Measurements from ENCODE around the gene GRM7. TPM values are rescaled to one million over a fixed set of nuclear protein-coding genes. Genes with fewer than 3 reads are reported as not detected.
A peak's percentile ranks its signal among the peaks of the same experiment; 100 is the strongest.

The GRM7 gene
- total and polyA plus RNA-seq, 2 donors (not counting 1 experiment from before 2014, with no cell fraction given): not detected

- no peak for DNase-seq (ENCODE audit: low read depth in 2 of 2)
- Histone ChIP-seq H3K9me3 (ENCODE audit: control insufficient read depth, insufficient read depth, low read depth, low read length) (no peaks in the 10 kb centered on the region), H3K4me3 (replicated peaks in 1 of 4; ENCODE audit: control extremely low read depth in 1 of 4, insufficient read depth in 1 of 4, low read depth in 3 of 4, low read length in 4 of 4) (no peak overlapping the region), H3K36me3 (ENCODE audit: control insufficient read depth, insufficient read depth, low read length) (no peaks in the 10 kb centered on the region), H3K27me3 (ENCODE audit: control insufficient read depth, insufficient read depth, low read length) (no peaks in the 10 kb centered on the region), H3K9ac (ENCODE audit: insufficient read depth, low read length) (no peak overlapping the region), H3K4me2 (ENCODE audit: extremely low read depth, insufficient read depth, low read length) (no peak overlapping the region), H2AFZ (ENCODE audit: low read length) (no peak overlapping the region), H4K20me1 (ENCODE audit: control insufficient read depth, extremely low read depth, insufficient read depth, low read length) (no peaks in the 10 kb centered on the region), H3K79me2 (ENCODE audit: control insufficient read depth, insufficient read depth, low read length) (no peaks in the 10 kb centered on the region), H3K27ac (ENCODE audit: insufficient read depth, low read length) (no peak overlapping the region), H3K4me1 (ENCODE audit: control insufficient read depth, extremely low read depth, insufficient read depth, low read length) (no peaks in the 10 kb centered on the region)
- TF ChIP-seq CTCF (conservative IDR thresholded peaks at IDR 0.05 in 1 of 2, IDR thresholded peaks at IDR 0.05 in 1 of 2; ENCODE audit: low read depth in 1 of 2, low read length in 2 of 2) (no peak), EZH2 (IDR thresholded peaks at IDR 0.05; ENCODE audit: low read length, missing control alignments) (no peak)
Measured at GRCh38 chr3:7288133-7288532, 427.2 kb downstream of the GRM7 start.

DNA sequence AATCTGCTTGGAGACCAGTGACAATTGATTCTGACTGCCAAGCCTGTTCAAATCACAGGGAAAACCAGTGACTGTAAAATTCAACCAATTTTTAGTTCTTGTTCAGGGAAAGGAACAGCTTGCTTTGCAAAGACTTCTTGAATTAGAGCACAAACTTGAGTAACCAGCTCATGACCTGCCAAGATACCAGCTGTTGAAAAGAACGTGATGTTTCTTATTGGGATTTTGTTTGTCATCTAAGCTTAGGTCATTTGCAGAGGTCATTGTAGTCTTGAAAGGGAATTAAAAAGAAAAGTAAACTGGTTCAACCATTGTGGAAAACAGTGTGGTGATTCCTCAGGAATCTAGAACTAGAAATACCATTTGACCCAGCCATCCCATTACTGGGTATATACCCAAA is 428.2 kb downstream of the GRM7 start:
- Histone ChIP-seq H3K79me2 (ENCODE audit: control insufficient read depth, insufficient read depth, low read length) (no peaks in the 10 kb centered on the region), H3K36me3 (ENCODE audit: control insufficient read depth, insufficient read depth, low read length) (no peaks in the 10 kb centered on the region), H3K4me2 (ENCODE audit: extremely low read depth, insufficient read depth, low read length) (no peak overlapping the region), H2AFZ (ENCODE audit: low read length) (no peak overlapping the region), H3K27me3 (ENCODE audit: control insufficient read depth, insufficient read depth, low read length) (no peaks in the 10 kb centered on the region), H3K27ac (ENCODE audit: insufficient read depth, low read length) (no peak overlapping the region), H4K20me1 (ENCODE audit: control insufficient read depth, extremely low read depth, insufficient read depth, low read length) (no peaks in the 10 kb centered on the region), H3K4me3 (replicated peaks in 1 of 4; ENCODE audit: control extremely low read depth in 1 of 4, insufficient read depth in 1 of 4, low read depth in 3 of 4, low read length in 4 of 4) (no peak overlapping the region), H3K4me1 (ENCODE audit: control insufficient read depth, extremely low read depth, insufficient read depth, low read length) (no peaks in the 10 kb centered on the region), H3K9ac (ENCODE audit: insufficient read depth, low read length) (no peak overlapping the region), H3K9me3 (ENCODE audit: control insufficient read depth, insufficient read depth, low read depth, low read length) (no peaks in the 10 kb centered on the region)
- TF ChIP-seq EZH2 (IDR thresholded peaks at IDR 0.05; ENCODE audit: low read length, missing control alignments) (no peak), CTCF (conservative IDR thresholded peaks at IDR 0.05 in 1 of 2, IDR thresholded peaks at IDR 0.05 in 1 of 2; ENCODE audit: low read depth in 1 of 2, low read length in 2 of 2) (no peak)
- DNase-seq (ENCODE audit: low read depth in 2 of 2): peak in 1 of 2 donors; percentile 37

GRCh38 chr3:7290077-7290825 is 429.3 kb downstream of the GRM7 start:
- DNase-seq (ENCODE audit: low read depth in 2 of 2): peak; percentile 19 to 68
- no peaks in the 10 kb centered on the region for H3K4me1 ChIP-seq (ENCODE audit: control insufficient read depth, extremely low read depth, insufficient read depth, low read length)
- no peak overlapping the region for H3K27ac ChIP-seq (ENCODE audit: insufficient read depth, low read length)
- H3K36me3 ChIP-seq (ENCODE audit: control insufficient read depth, insufficient read depth, low read length): no peaks in the 10 kb centered on the region
- H3K4me3 ChIP-seq (replicated peaks in 1 of 4; ENCODE audit: control extremely low read depth in 1 of 4, insufficient read depth in 1 of 4, low read depth in 3 of 4, low read length in 4 of 4): no peak overlapping the region
- no peak overlapping the region for H2AFZ ChIP-seq (ENCODE audit: low read length)
- no peaks in the 10 kb centered on the region for H4K20me1 ChIP-seq (ENCODE audit: control insufficient read depth, extremely low read depth, insufficient read depth, low read length)
- no peaks in the 10 kb centered on the region for H3K9me3 ChIP-seq (ENCODE audit: control insufficient read depth, insufficient read depth, low read depth, low read length)
- no peak overlapping the region for H3K4me2 ChIP-seq (ENCODE audit: extremely low read depth, insufficient read depth, low read length)
- H3K9ac ChIP-seq (ENCODE audit: insufficient read depth, low read length): no peak overlapping the region
- TF ChIP-seq EZH2 (IDR thresholded peaks at IDR 0.05; ENCODE audit: low read length, missing control alignments) (no peak), CTCF (conservative IDR thresholded peaks at IDR 0.05 in 1 of 2, IDR thresholded peaks at IDR 0.05 in 1 of 2; ENCODE audit: low read depth in 1 of 2, low read length in 2 of 2) (no peak)
- no peaks in the 10 kb centered on the region for H3K79me2 ChIP-seq (ENCODE audit: control insufficient read depth, insufficient read depth, low read length)
- H3K27me3 ChIP-seq (ENCODE audit: control insufficient read depth, insufficient read depth, low read length): no peaks in the 10 kb centered on the region
